HG02973 (cell line): Measurements from ENCODE around the gene CCDC148.

ENCODE experiments used
- ATAC-seq: cut with Tn5 transposase; IDR thresholded peaks from one replicate; pipeline ENCODE4 v1.9.1; 2021; ENCODE audit warnings: moderate library complexity; ENCODE audit not compliant: unreplicated experiment

Gene CCDC148

DNA sequence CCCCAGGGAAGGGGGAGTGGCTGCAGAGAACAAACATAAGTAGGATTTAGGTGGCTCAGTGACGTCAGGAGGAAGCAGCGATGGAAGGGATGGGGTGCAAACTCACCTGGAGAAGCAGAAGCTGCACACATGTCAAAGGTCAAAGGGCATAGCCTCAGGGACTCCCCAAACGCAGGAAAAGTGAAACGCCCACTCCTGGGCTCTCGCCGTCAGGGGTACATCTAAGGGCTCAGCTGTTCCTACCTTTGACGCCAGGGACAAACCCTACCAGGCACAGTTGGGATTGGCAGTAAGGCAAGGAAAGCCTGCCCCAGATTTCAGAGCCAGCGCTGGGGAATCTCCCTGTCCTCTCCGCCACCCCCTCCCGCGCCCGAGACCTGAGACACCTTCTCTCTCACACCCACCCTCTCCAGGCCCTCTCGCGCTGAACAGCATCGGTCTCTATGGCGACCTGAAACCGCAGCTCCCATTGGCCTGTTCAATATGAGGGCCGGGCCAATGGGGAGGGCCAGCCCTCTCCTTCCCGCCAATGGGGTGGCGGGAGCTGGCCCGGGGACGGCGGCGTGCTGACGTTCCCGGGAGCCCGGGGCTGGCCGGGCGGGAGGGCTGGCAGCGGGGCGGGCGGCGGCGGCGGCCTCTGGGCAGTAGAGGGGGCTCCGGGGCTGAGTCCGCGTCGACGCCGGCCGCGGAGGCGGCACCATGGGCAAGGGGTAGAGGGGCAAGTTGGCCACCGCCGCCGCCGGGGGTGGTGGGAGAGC, at the start of gene CCDC148, which contains the start of gene PKP4:
Gene CCDC148 (minus strand): TSS at position 445 of the 758 bp plus-strand sequence. CDS start 314 bp downstream, at position 131.
Gene PKP4 (plus strand): TSS at position 644 of the 758 bp plus-strand sequence. CDS start 76,233 bp downstream, outside the sequence.
- peak; percentile 93 for ATAC-seq

DNA sequence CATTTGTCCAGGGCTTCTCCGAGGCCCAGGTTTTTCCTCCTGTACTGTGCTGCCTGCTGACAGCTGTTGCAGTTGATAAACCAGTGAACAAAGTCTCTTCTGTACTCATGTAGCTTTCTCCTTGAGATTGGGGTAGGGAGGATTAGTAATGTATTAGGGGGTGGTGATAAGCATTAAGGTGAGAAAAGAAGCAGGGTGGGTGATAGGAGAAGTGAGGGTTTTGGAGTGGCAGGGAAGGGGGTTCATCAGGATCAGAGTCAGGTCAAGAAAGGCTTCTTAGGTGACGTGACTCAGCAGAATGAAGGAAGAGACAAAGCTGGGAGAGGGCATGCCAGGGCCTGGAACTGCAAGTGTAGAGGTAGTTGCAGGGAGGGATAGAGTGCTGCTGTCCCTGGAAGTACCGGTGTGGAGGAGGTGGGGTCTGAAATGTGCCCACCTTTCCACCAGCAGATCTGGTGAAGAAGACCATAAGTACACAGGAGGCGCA, 48.9 kb upstream of the CCDC148 start:
- no peak for ATAC-seq

DNA sequence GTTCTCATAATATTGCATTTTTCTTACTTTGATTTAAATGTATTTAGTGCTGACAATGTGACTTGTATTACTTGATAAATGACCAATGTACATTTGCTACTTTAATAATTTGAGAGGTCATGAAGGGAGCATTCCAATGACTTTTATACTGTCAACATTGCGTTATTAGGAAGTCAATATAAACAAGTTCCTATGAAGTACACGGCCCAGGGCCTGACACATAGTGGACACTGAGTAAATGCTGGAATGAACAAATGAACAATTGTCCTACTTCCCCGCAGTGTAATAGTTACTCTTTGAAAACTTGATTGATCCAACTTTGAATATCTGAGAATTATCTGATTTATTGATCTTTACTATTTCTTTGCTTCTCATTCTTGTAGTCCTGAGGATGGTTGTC, 47.5 kb upstream of the CCDC148 start:
- ATAC-seq = no peak

DNA sequence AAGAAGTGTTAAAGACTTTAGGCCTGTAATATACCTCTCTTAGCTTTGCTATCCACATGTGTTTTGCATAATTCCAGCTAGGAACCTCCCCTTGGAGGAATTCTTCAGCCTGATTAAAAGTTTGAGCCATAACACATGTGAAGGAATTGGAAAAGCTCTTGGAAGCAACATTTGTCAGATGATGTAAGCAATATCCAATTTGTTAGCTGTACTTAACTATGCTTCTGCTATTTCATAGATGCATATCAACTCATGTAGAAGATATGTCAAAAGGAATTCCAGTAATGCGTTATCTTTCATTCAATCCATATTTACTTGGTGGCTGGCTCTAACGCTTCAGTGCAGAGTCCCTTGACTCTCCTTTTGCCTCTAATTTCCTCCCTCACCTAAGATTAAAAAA, 46.4 kb upstream of the CCDC148 start:
- no peak for ATAC-seq

DNA sequence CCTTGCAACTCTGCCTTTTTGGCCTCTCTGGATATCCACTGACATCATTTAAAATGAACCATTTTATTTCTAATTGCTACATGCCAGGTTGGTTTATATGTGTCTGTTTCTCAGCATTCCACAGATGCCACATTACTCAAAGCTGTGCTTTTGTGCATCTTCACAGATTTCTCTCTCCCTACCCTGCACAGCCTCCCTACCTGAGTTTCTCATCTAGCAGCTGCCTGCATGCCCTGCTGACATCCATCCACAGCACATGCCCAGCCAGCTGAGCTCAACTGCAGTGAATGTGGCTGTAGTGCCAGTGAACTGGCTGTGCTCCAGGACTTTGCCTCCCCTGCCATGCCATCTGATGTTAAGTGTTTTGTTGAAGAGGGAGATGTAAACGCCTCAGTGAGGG, 44.7 kb upstream of the CCDC148 start:
- no peak for ATAC-seq

DNA sequence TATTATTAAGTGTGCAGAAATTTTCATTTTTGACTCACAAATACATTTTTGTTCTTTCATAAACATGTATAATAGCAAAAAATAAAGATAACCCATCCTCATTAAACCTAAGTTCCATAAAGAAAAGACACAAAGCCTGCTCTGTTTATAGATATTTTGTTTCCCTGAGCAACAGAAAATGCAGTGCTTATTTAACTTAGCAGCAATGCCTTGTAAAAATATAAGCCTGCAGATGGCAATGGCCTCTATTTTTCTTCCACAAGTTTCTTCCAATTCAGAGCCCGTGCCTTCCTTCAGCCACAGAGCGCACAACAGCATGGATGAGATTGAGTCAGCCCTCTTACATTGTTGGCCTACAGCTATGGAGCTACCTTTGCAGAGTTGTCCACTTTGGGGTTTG, 43.8 kb upstream of the CCDC148 start:
- no peak for ATAC-seq

DNA sequence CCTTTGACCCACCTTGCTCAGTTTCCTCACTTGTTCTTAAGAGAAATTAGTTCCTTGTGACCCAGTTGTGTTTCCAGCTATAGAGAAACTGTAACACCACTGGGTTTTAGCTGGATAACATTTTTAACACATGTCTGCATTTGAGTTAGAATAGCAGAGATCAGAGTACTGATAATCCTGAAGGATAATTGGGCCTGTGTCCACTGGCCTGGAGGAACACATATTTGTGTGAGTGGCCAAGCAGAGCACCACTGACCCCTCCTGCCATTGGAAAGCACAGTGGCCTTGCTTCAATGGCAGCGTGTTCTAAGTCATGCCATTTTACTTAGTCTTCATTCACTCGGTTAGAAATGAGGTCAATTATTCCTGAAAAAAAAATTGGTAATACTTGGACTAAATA, 42.8 kb upstream of the CCDC148 start:
- ATAC-seq = no peak

DNA sequence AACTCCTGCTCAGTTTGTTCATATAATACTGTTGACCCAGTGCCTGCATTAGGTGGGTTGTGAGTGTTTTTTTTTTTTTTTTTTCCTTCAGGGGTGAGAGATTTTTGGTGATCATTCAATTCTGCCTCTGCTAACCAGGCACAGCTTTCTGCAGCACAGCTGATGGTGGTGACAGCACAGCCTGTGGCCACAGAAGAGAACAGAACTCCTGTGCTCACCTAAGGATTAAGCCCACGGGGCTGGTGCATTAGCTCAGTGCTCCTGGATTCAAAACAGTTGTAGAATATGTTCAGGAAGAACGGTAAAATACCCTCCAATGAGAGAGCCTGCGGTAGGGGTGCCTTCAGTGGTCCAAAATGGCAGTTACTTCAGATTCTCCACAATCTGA, 42.2 kb upstream of the CCDC148 start:
- no peak for ATAC-seq

DNA sequence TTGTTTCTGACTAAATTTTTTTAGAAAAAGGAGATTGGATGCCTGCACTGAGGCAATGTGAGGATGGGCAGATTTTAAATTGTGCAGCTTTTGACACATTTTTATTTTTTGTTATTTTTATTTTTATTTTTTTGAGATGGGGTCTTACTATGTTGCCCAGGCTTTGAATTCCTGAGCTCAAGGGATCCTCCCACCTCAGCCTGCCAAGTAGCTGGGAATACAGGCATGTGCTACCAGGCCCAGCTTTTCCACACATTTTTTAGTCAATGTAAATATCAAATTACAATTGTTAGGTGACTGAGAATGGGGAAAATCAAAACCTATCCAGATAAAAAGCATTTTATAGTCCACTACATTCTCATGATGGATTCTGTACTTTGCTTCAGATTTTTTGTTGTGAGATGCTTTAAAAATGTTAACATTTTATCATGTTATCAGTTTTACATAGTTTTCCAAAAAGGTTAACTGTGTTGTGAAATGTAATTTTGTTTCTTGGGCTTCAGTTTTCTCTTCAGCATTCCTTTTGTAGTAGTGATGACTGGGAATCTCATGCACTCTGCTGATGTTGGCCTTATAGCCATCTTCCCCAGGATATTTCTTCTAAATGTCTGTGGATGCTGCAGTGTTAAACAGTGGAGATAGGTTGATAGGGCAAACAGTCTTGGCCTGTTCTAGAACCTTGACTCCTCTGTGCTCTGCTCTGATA, 41.6 kb upstream of the CCDC148 start:
- ATAC-seq = no peak

DNA sequence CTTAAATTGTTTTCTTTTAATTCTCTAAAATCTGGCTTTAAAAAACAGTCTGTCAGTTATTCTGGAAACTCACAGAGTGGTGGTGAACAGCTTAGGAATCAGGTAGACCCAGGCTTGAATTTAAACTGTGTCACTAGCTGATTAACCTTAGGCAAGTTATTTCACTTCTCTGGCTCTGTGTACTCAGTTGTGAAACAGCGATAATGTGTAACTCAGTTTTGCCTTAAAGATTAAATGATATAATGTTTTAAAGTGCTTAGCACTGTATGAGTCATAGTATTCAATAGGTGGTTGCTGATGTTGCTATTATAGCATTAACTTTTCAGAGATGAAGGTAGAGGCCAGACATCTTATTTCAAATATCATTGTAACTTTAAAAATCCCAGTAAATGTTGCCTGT, 40.9 kb upstream of the CCDC148 start:
- no peak for ATAC-seq

DNA sequence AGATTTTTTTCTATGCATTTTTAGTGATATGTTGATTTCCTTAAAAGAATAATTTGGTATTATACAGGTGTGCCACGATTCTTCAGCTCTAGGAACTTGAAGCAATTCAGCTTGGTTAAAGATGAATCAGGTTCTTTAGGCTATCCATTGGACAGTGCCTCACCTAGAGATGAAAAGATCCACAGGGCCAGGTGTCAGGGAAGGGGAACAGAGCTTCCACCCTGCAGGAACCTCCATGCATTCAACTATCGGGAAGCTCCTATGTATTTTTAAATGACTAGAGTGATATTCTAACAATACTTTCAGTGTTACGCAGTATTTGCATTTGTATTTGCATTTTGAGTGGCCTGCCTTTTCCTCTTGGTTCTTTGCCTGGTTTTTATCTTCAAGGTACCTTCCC, 40.4 kb upstream of the CCDC148 start:
- no peak for ATAC-seq

DNA sequence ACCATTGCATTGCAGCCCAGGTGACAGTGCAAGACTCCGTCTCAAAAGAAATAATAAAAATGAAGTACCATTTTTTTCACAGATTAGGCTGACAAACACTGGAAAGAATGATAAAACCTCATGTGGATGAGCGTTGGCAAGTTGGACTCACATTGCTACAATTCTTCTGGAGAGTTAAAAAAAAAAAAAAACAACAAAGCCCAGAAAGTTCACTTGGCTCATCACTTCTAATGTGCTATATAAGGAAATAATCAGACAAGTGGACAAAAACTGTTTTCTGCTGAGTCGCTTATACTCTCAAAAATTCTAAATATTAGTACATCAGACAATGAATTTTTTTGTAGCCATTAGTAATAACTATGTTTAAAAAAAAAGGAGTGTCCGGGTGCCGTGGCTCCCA, 38.6 kb upstream of the CCDC148 start:
- ATAC-seq = no peak

DNA sequence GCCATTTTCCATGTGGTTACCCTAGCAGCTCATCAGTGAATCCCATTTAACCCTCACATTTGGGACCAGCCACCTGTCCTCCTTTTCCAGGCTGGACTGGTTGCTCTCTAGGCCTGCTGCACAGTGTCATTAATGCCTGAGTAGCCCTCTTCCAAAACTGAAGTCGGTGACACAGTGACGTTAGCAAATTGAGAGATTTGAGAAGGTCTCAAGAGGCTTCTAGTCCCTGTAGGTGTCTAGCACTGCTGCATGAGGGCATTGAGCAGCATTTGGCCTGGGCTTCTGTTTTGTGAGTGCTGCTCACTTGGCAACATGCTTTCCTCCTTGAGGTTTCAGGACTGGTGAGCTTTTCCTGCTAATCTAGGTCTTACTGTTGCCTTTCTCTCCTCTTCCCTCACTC, 36.9 kb upstream of the CCDC148 start:
- ATAC-seq = no peak

DNA sequence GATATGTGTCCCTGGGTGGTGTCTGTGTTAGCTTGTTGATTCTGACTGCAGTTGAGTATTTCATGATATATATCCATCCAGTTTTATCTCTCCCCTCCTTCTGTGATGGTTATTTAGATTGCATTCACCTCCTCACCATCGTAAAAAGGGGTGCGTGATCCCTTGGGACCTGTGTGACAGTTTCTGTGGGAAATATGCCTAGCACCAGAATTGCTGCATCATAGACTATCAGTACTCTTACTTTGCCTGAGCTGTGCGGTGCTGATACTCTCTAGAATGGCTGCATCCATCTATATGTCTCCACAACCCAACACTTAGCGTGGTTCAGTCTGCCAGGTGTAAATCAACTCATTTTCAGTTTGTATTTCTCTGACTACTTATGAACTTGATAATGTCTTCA, 34.5 kb upstream of the CCDC148 start:
- ATAC-seq = no peak

DNA sequence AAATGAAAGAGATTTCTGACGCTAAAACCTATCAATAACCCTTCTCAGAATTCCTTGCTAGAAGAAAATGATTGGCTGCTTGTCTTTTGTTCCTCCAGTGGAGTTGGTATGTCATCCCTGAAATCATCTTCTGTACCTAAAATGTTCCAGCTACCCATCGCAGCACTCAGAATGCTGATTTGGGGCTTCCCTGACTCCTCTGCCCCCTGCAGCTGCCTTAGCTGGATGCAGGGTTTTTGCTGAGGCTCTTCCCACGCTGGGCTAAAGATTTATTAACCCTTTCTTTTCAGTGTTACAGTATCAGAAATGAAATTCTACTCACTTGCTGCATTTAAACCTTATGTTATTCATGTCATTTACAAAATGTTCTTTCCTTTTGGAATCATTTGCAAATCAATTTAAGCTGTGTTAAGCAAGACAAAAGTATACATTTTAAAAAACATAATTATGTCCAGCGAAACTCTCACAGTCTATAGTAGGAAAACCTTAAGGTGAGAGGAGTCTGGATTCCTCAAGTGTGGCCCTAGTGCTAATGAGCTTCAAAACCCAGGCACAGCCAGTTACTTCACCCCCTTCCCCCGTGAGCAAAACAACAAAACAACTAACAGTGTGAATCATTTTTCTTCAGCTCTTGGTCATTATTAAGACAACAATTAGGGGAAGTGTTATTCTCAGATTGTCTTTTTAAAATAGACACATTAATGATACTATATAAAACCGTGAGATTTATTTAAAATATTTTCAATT, 33.0 kb upstream of the CCDC148 start:
- no peak for ATAC-seq

DNA sequence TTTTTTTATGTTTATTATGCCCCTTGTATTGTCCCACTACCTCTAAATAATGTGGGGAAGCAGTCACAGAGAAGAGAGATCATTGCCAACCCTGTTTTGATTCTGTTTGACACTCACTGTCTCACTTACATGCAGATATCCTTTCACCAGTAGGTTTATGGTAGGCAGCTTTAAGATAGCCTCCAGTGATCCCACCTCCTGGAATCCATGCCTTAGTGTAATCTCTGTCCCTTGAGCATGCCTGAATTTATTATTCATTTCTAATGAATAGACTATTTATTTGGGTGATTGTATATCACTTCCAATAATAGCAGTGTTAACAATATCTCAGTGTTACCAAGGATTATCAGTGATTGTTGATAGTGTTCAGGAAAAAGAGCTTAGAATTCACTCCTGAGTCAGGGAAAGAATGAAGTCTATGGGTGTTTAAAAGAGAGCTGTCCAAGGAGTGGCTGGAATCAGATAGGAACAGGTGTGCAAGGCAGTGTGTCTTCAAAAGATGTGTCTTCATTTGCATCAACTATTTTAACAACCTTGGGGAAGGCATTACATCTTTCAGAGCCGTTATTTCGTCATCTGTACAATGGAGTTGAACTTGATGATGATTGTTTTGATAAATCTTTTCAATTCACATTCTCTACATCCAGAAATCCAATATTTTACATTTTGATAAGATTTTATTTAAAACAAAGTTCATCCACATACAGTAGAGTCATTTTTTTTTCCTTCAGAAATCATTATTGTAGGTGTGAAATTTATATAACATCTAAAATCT, 32.1 kb upstream of the CCDC148 start:
- ATAC-seq = no peak

DNA sequence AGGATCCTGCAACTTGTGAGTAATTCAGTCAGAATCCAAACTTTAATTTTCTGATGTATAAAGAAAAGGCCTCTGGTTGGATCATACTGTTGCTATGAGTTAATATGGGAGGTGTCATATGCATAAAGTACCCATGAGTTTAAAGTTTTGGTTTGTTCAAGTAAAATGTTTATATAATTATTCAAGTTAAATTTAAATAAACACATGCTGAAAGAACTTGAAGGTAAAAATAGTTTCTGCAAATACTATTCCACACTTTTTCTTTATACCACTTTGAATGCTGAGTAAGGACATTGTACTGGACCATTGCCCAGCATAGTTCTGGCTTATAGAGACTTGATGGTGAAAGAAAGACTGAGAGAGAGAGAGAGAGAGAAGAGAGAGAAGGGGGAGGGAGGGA, 30.9 kb upstream of the CCDC148 start:
- ATAC-seq = no peak

DNA sequence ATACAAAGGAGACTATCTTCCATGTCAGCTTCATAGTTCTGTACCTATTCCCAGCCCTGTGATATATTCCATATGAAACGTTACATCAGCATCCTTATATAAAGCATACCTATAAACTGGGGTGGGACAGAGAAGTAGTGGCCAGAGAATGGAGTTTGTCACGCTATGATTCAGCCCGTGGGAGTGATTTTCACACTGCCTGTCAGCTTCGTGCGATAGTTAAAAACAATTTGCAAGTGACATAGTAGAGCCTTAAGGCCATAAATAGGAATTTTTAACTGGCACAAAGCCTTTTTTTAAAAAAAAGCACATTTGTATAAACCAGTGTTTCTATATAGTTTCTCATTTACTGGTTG, 30.4 kb upstream of the CCDC148 start:
- ATAC-seq = peak; percentile 52

DNA sequence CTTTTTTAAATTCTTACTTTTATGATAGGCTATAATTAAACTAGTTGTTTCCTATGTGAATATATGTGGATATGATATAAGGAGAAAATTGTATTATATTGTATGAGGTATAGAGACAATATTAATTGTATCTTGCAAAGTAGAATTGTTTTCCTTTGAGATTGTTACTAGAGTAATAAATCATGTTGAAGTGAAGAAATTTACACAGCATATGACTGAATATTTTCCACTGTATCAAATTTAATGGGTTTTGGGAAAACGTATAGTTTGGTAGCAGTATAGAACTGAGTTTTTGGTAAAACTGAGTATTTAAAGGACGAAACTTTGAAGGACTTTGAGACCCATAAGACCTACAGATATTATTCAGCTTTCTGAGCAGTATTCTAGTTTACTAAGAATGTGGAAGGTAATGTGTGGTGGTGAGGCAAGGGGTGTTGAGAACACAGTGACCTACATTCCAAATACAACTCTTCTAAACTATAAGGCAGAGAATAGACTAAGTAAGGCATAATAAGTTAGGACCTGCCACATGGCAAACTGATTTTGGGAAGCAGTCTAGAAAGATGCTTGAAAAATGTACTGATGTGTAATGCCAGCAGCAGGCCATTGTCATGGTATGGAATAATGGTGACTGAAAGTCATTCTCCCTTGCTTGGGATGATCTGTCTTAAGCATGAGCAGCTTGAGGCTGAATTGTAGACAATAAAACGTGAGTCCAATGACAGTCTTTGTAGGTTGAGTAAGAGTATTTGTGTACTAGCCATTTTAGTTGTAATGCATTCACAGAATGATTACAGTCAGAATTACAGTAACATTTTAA, 29.8 kb upstream of the CCDC148 start:
- peak; percentile 7 for ATAC-seq
